Liver (tissue), 3 donors: ENCODE results near the gene CLEC17A.

Source experiments
- CTCF ChIP-seq: fragments of 150-350 bp; IDR thresholded peaks from 2 replicates; pipeline ENCODE4 v1.5.1; 2017; ENCODE audit warnings: improper control_type of control experiment, low read depth, low read length; ENCODE audit not compliant: missing input control
- GABPA ChIP-seq, 2 donors: IDR thresholded peaks in 1 of 2; conservative IDR thresholded peaks in 1 of 2; 2 replicates each; pipeline ENCODE4 v1.6.1; 2016; ENCODE audit warnings: antibody characterized with exemption in 2 of 2, mild to moderate bottlenecking in 1 of 2, moderate library complexity in 1 of 2
- HNF4G ChIP-seq: IDR thresholded peaks from 2 replicates; pipeline ENCODE4 v1.6.1; 2016; ENCODE audit warnings: antibody characterized with exemption
- JUND ChIP-seq, 2 donors: IDR thresholded peaks; 2 replicates each; pipeline ENCODE4 v1.6.1; 2016; ENCODE audit warnings: antibody characterized with exemption in 2 of 2
- donor health status: healthy.
- donor health status: healthy.

DNA sequence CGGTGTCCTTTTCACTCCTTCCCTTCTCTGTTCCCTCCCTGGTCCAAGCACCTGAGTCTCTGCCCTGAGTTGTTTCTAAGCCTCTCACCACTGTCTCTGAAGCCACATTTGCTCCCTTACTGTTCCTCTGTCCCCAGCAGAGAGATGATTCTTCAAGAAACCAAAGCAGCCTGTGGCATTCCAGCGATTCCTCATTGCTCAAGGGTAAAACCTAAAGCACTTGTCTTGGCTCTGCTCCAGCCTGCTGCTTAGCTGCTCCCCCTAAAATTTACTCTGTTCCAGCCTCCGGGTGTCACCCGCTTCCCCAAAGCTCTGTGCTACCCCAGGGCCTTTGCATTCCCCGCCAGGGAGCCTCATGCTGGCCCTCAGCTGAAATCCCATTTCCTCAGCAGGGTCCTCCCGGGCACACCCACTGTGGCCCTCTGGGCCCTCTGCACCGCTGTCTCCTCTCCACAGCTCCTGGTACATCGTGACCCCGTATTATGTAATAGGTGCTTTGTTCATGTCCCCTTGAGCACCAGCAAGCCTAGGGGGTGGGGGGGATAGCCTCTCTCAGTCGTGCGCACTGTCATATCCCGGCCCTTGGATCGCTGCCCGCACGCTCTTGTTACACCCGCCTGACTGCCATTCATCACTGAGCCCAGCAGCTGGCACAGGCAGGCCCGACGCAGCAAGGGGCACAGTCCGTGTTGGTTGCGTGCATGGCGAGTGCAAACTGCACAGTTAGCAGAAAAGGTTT lies 37.7 kb upstream of the CLEC17A start:
- TF ChIP-seq CTCF (no peak), JUND (IDR thresholded peaks at IDR 0.05) (no peak), GABPA (IDR thresholded peaks at IDR 0.05 in 1 of 2, conservative IDR thresholded peaks at IDR 0.05 in 1 of 2) (no peak), HNF4G (peak; percentile 41)
